HCT116 (cell line): ENCODE measurements around the gene CD2. TPM values are rescaled to one million over a fixed set of nuclear protein-coding genes. Genes with fewer than 3 reads are reported as not detected.

Experiments used
- ATAC-seq: fragments of 200-7000 bp; cut with Tn5 transposase; 2 replicates; pipeline ENCODE4 v1.9.1; 2020; ENCODE audit warnings: mild to moderate bottlenecking, moderate library complexity
- BruUV-seq: library from RNA; stranded (reverse); fragments of 400-500 nt; replicated peaks from 2 replicates; lab custom pipeline; 2021; lab: Mats Ljungman, UMichigan
- CTCF ChIA-PET: fragments of 300-600 bp; sonication (Branson Sonifier 250); formaldehyde crosslinking; loops from one replicate; lab custom pipeline; 2021; ENCODE audit warnings: antibody characterized with exemption; lab: Charles Lee
- POLR2A ChIA-PET: fragments of 300-600, 350-600 bp; sonication (Branson Sonifier 250); formaldehyde crosslinking; loops from one replicate; lab custom pipeline; 2021; ENCODE audit warnings: antibody characterized with exemption; lab: Charles Lee
- RAD21 ChIA-PET, 2 experiments: fragments of 300-600 bp; sonication (Branson Sonifier 250); formaldehyde crosslinking; loops; one replicate each; lab custom pipeline; 2023; ENCODE audit warnings: low total read pairs in 2 of 2; ENCODE audit not compliant: uncharacterized antibody in 2 of 2, unreplicated experiment in 2 of 2, low non-redundant PET in 1 of 2; lab: Charles Lee
- DNase-seq: peaks from one replicate; pipeline ENCODE4 v3.0.0-alpha.2; 2010; ENCODE audit warnings: low read depth, low spot score
- H2AFZ ChIP-seq: fragments of 200-600 bp; shearing (Covaris generic), sonication (generic); 2 replicates; pipeline ENCODE4 v1.6.1; 2017; ENCODE audit warnings: low read depth, mixed run types, mixed read lengths, antibody characterized with exemption, low read length; ENCODE audit not compliant: poor library complexity, severe bottlenecking
- H3K27ac ChIP-seq: 2 replicates; pipeline ENCODE4 v1.5.1; 2012; ENCODE audit warnings: low read depth, low read length
- H3K27me3 ChIP-seq: fragments of 200-600 bp; sonication (generic); 2 replicates; pipeline ENCODE4 v1.6.1; 2016; ENCODE audit warnings: mixed run types, low read length, mixed read lengths; ENCODE audit not compliant: insufficient read depth
- H3K36me3 ChIP-seq, 2 experiments: fragments of 200-500 bp in 1 of 2; fragments of 200-600 bp in 1 of 2; sonication (Bioruptor generic) in 1 of 2; sonication (generic) in 1 of 2; 2 replicates each; pipeline versions ENCODE4 v1.5.1 to v1.6.1; 2014 to 2016; ENCODE audit warnings: low read length in 2 of 2, inconsistent platforms in 1 of 2, mixed read lengths in 1 of 2, mixed run types in 1 of 2; ENCODE audit not compliant: insufficient read depth in 2 of 2, control insufficient read depth in 1 of 2
- H3K4me1 ChIP-seq, 2 experiments: fragments of 200-600 bp in 1 of 2; sonication (generic) in 1 of 2; 2 replicates each; pipeline versions ENCODE4 v1.5.1 to v1.6.1; 2012 to 2017; ENCODE audit warnings: low read length in 2 of 2, inconsistent platforms in 1 of 2, mild to moderate bottlenecking in 1 of 2, mixed read lengths in 1 of 2, mixed run types in 1 of 2, moderate library complexity in 1 of 2; ENCODE audit not compliant: insufficient read depth in 2 of 2, control insufficient read depth in 1 of 2
- H3K4me2 ChIP-seq: fragments of 200-600 bp; sonication (generic); 2 replicates; pipeline ENCODE4 v1.6.1; 2017; ENCODE audit warnings: mixed run types, low read length, mixed read lengths
- H3K4me3 ChIP-seq, 2 experiments: fragments of 200-600 bp in 1 of 2; sonication (generic) in 1 of 2; replicated peaks in 1 of 2; 2 replicates each; pipeline ENCODE4 v1.5.1; 2011 to 2016; ENCODE audit warnings: low read length in 2 of 2, control low read depth in 1 of 2, low read depth in 1 of 2, mild to moderate bottlenecking in 1 of 2, mixed read lengths in 1 of 2, mixed run types in 1 of 2
- H3K79me2 ChIP-seq: fragments of 200-600 bp; sonication (generic); 2 replicates; pipeline ENCODE4 v1.6.1; 2017; ENCODE audit warnings: mild to moderate bottlenecking, mixed run types, low read length, moderate library complexity, mixed read lengths; ENCODE audit not compliant: insufficient read depth
- H3K9ac ChIP-seq: fragments of 200-600 bp; sonication (generic); 2 replicates; pipeline ENCODE4 v1.6.1; 2016; ENCODE audit warnings: low read length, mixed read lengths
- H3K9me2 ChIP-seq: fragments of 200-600 bp; sonication (generic), shearing (Covaris generic); 2 replicates; pipeline ENCODE4 v1.6.1; 2017; ENCODE audit warnings: mixed run types, mild to moderate bottlenecking, moderate library complexity; ENCODE audit not compliant: insufficient read depth
- H3K9me3 ChIP-seq, 2 experiments: fragments of 200-500 bp in 1 of 2; fragments of 200-600 bp in 1 of 2; sonication (Bioruptor generic) in 1 of 2; sonication (generic) in 1 of 2; 2 replicates each; pipeline ENCODE4 v1.6.1; 2014 to 2017; ENCODE audit warnings: low read length in 2 of 2, mixed read lengths in 2 of 2, inconsistent platforms in 1 of 2, low read depth in 1 of 2, mild to moderate bottlenecking in 1 of 2, mixed run types in 1 of 2, moderate library complexity in 1 of 2; ENCODE audit not compliant: control insufficient read depth in 1 of 2, insufficient read depth in 1 of 2
- H4K20me1 ChIP-seq: fragments of 200-600 bp; sonication (generic), shearing (Covaris generic); 2 replicates; pipeline ENCODE4 v1.6.1; 2017; ENCODE audit warnings: mixed run types, mild to moderate bottlenecking, moderate library complexity; ENCODE audit not compliant: insufficient read depth
- ATF3 ChIP-seq: IDR thresholded peaks from 2 replicates; pipeline ENCODE4 v1.6.1; 2012
- CBX3 ChIP-seq: IDR thresholded peaks from 2 replicates; pipeline ENCODE4 v1.6.1; 2012; ENCODE audit warnings: low read depth
- CTCF ChIP-seq, 3 experiments: fragments of 200-600 bp in 1 of 3; sonication (generic) in 1 of 3; IDR thresholded peaks in 2 of 3; conservative IDR thresholded peaks in 1 of 3; 2 replicates each; pipeline ENCODE4 v1.5.1; 2012 to 2017; ENCODE audit warnings: low read depth in 2 of 3, low read length in 2 of 3, antibody characterized with exemption in 1 of 3, borderline replicate concordance in 1 of 3, control low read depth in 1 of 3, mild to moderate bottlenecking in 1 of 3, mixed read lengths in 1 of 3, mixed run types in 1 of 3, moderate library complexity in 1 of 3; ENCODE audit not compliant: insufficient read depth in 1 of 3
- EGR1 ChIP-seq: IDR thresholded peaks from 2 replicates; pipeline ENCODE4 v1.6.1; 2012; ENCODE audit warnings: low read depth
- ELF1 ChIP-seq: IDR thresholded peaks from 2 replicates; pipeline ENCODE4 v1.6.1; 2012; ENCODE audit warnings: low read depth, borderline replicate concordance
- EZH2phosphoT487 ChIP-seq: fragments of 200-600 bp; IDR thresholded peaks from 2 replicates; pipeline ENCODE4 v1.6.1; 2018; ENCODE audit warnings: antibody characterized with exemption, borderline replicate concordance
- FOSL1 ChIP-seq: IDR thresholded peaks from 2 replicates; pipeline ENCODE4 v1.6.1; 2012; ENCODE audit warnings: low read depth
- JUND ChIP-seq: IDR thresholded peaks from 2 replicates; pipeline ENCODE4 v1.6.1; 2012
- REST ChIP-seq: IDR thresholded peaks from 2 replicates; pipeline ENCODE4 v1.6.1; 2012; ENCODE audit warnings: low read depth
- SP1 ChIP-seq: IDR thresholded peaks from 2 replicates; pipeline ENCODE4 v1.6.1; 2012; ENCODE audit warnings: low read depth
- TCF7L2 ChIP-seq: IDR thresholded peaks from 2 replicates; pipeline ENCODE4 v1.7.0; 2011; ENCODE audit warnings: borderline replicate concordance, inconsistent platforms; ENCODE audit not compliant: insufficient read depth, insufficient read length; ENCODE audit errors: extremely low read depth
- YY1 ChIP-seq: IDR thresholded peaks from 2 replicates; pipeline ENCODE4 v1.6.1; 2011; ENCODE audit warnings: low read length, low read depth, moderate library complexity, mild to moderate bottlenecking; ENCODE audit not compliant: insufficient replicate concordance; ENCODE audit errors: extremely low read depth
- ZNF274 ChIP-seq: fragments of 200-500 bp; sonication (Bioruptor generic); IDR thresholded peaks from 2 replicates; pipeline ENCODE4 v1.6.1; 2014; ENCODE audit warnings: mild to moderate bottlenecking, low read depth, low read length, inconsistent platforms
- intact Hi-C: fragments of 100-400 bp; cut with micrococcal nuclease; formaldehyde crosslinking; loops from 2 replicates; pipeline ENCODE4 v1.10.0; 2022
- total RNA-seq: library from RNA; stranded (reverse); gene quantifications from one replicate; pipeline ENCODE4 v1.2.1, GENCODE V29; 2021; ENCODE audit not compliant: unreplicated experiment

Gene CD2
- total RNA-seq, 1 experiment from 2014 or later, result 0.57 TPM

- ATAC-seq, result no peak
- Histone ChIP-seq H3K9me2 (no peaks in the 10 kb centered on the region), H3K9me3 (no peaks in the 10 kb centered on the region), H3K9ac (no peak overlapping the region), H3K36me3 (no peaks in the 10 kb centered on the region), H3K4me3 (no peak overlapping the region), H4K20me1 (no peaks in the 10 kb centered on the region), H3K4me2 (no peak overlapping the region), H3K27ac (no peak overlapping the region), H2AFZ (no peak overlapping the region), H3K4me1 (no peaks in the 10 kb centered on the region), H3K79me2 (no peaks in the 10 kb centered on the region), H3K27me3 (no peaks in the 10 kb centered on the region)
- intact Hi-C loops, result loop anchor here (5.0 to 10.0 kb wide), 2 partner anchors 147 to 200 kb away; no protein-coding TSS in a partner anchor
- CTCF ChIA-PET, result no interaction called here
- no peak for DNase-seq
- no TSS peak for BruUV-seq
- RAD21 ChIA-PET, result no interaction called here
- POLR2A ChIA-PET, result no interaction called here
- TF ChIP-seq SP1 (no peak), ZNF274 (no peak), CTCF (IDR thresholded peaks at IDR 0.05 in 2 of 3, conservative IDR thresholded peaks at IDR 0.05 in 1 of 3; ENCODE audit: borderline replicate concordance in 1 of 3, insufficient read depth in 1 of 3, low read depth in 2 of 3, low read length in 2 of 3) (no peak), CBX3 (no peak), REST (no peak), EGR1 (no peak), TCF7L2 (no peak), YY1 (no peak), EZH2phosphoT487 (no peak), ATF3 (no peak), FOSL1 (no peak), ELF1 (no peak), JUND (no peak)
These were observed 19.0 kb upstream of the CD2 start for GRCh38 chr1:116735246-116735645.
